ENCODE measurements around the gene SLC35B2.

Gene SLC35B2

DNA sequence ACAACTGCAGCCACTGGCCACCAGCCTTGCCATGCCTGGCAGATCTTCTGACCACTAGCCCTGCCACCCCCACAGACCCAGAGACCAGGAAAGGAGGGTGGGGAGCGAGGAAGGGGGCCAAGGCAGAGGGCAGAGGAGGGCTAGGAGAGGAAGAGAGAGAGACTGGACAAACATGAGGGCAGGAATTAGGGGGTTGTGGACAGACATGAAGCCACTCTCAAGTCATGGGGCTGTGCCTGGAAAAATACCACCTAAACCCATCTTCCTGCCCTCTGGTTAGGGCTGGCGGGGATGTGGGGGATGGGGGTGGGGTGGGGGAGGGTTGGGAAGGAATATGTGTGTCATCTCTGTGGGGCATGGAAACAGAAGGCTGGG is 35.4 kb downstream of the SLC35B2 start:
- no peak overlapping the region for H3K27ac Mint-ChIP-seq
- no peaks in the 10 kb centered on the region for H3K9me3 Mint-ChIP-seq
- H3K4me1 Mint-ChIP-seq (ENCODE audit: low read depth), result peaks cover 27% of the 10 kb centered on the region
- H3K4me3 Mint-ChIP-seq, result no peak overlapping the region
- peaks cover 9% of the 10 kb centered on the region for H3K27me3 Mint-ChIP-seq (ENCODE audit: low read depth)
- H3K36me3 Mint-ChIP-seq (ENCODE audit: low read depth), result no peaks in the 10 kb centered on the region

DNA sequence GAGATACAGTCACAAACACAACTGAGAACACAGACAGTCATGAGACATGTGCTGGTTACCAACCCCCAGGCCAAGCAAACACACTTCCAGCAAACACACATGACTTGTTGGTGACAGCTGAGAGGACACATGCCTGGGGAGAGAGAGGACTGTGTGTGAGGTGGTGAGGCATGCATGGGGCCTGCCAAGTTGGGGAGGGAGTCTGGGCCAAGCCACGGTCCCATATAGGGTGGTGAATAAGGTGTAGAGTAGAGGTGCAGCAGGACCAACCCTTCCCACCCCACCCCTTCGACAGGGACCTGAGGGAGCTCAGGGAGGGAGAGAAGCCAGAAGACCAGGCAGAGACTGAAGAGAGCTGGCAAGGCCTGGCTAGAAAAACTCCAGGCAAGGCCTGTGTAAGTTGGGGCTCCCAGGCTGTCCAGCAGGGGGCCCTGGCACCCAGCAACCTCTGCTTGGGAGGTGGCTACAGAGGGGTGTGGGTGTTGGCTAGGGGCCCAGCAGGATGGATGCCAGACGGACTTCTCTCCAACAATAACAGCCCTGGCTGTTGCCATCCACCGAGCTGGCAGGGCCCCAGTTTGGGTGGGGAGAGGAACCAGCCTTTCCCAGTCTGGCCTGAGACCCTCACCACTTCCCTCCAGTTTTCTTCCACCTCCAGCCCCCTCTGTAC is 35.9 kb downstream of the SLC35B2 start:
- H3K36me3 Mint-ChIP-seq (ENCODE audit: low read depth), result no peaks in the 10 kb centered on the region
- peaks cover 13% of the 10 kb centered on the region for H3K27me3 Mint-ChIP-seq (ENCODE audit: low read depth)
- H3K4me3 Mint-ChIP-seq, result peak overlapping the region; percentile 45
- peaks cover 27% of the 10 kb centered on the region for H3K4me1 Mint-ChIP-seq (ENCODE audit: low read depth)
- no peaks in the 10 kb centered on the region for H3K9me3 Mint-ChIP-seq
- peak overlapping the region; percentile 72 for H3K27ac Mint-ChIP-seq

DNA sequence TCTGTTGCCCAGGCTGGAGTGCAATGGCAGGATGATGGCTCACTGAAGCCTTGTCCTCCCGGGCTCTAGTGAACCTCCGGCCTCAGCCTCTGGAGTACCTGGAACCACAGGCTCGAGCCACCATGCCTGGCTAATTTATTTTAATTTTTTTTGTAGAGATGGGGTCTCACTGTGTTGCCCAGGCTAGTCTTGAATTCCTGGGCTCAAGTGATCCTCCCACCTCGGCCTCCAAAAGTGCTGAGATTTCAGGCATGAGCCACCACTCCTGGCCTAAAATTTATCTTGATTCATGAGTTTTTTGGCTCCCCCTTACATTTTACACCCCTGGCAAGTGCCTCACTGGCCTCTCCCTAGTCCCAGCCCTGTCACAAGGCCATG is 36.4 kb downstream of the SLC35B2 start:
- H3K27me3 Mint-ChIP-seq (ENCODE audit: low read depth), result peaks cover 13% of the 10 kb centered on the region
- no peaks in the 10 kb centered on the region for H3K9me3 Mint-ChIP-seq
- H3K27ac Mint-ChIP-seq, result peak overlapping the region; percentile 72
- H3K4me3 Mint-ChIP-seq, result peak overlapping the region; percentile 45
- H3K36me3 Mint-ChIP-seq (ENCODE audit: low read depth), result no peaks in the 10 kb centered on the region
- peaks cover 27% of the 10 kb centered on the region for H3K4me1 Mint-ChIP-seq (ENCODE audit: low read depth)

DNA sequence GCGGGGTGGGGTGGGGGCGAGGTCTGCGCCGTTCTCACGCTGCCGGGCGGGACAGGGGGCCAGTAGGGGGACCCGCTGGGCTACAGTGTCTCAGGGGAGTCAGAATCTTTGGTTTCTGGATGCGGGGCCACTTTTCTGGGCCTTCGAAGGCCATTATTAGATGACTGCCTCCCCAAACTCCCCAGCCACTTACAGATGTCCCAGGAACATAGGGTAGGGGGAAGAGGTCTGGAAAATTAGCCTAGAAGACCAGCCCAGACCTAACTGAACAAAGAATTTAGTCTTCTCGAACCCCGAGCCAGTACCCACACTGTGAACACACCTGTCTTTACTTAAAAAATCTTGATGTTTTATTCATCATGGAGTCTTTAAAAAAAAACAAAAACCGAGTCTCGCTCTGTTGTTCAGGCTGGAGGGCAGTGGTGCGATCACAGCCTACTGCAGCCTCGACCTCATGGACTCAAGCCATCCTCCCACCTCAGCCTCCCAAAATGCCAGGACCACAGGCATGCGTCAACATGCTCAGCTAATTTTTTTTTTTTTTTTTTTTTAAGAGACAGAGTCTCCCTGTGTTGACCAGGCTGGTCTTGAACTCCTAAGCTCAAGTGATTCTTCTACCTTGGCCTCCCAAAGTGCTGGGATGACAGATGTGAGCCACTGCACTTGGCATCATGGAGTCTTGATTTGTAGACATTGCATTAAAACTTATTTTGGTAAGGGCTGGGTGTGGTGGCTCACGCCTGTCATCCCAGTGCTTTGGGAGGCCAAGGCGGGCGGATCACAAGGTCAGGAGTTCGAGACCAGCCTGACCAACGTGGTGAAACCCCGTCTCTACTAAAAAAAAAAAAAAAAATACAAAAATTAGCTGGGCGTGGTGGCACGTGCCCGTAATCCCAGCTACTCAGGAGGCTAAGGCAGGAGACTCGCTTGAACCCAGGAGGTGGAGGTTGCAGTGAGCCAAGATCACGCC is 37.2 kb downstream of the SLC35B2 start:
- Mint-ChIP-seq H3K4me3 (peak overlapping the region; percentile 50), H3K27ac (no peak overlapping the region), H3K9me3 (no peaks in the 10 kb centered on the region), H3K36me3 (ENCODE audit: low read depth) (no peaks in the 10 kb centered on the region), H3K27me3 (ENCODE audit: low read depth) (peaks cover 13% of the 10 kb centered on the region), H3K4me1 (ENCODE audit: low read depth) (peaks cover 27% of the 10 kb centered on the region)

DNA sequence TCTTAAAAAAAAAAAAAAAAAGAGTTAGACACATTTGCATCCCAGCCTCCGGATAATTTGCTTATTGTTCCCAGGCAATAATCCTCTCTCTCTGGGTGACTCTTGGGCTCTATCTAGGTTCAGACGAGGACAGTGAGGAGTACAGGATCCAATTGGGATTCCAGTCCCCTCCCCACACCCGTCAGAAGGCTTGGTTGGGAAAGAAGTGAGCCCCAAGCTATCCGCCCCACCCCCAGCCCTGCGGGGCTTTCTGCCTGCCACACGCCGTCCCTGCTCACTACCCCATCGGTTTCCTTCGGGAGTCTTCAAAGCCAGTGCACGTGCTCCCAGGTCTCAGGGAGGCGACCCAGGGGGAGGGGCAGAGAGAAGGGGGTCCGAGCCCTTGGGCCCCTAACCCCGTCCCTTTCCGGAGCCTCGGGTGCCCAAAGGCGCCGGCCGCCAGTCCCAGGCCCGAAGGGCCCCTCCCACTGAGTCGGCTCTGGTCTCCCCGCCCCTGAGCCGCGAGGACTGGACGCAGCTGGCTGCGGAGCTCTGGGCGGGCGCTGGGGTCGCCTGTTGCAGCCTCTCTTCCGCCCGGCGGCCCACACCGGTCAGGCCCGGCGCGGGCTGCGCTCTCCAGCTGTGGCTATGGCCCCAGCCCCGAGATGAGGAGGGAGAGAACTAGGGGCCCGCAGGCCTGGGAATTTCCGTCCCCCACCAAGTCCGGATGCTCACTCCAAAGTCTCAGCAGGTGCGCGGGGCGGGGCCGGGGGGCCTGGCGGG is 38.1 kb downstream of the SLC35B2 start:
- no peaks in the 10 kb centered on the region for H3K36me3 Mint-ChIP-seq (ENCODE audit: low read depth)
- H3K27me3 Mint-ChIP-seq (ENCODE audit: low read depth), result peaks cover 14% of the 10 kb centered on the region
- H3K4me1 Mint-ChIP-seq (ENCODE audit: low read depth), result peaks cover 20% of the 10 kb centered on the region
- peak overlapping the region; percentile 50 for H3K4me3 Mint-ChIP-seq
- no peak overlapping the region for H3K27ac Mint-ChIP-seq
- H3K9me3 Mint-ChIP-seq, result no peaks in the 10 kb centered on the region

DNA sequence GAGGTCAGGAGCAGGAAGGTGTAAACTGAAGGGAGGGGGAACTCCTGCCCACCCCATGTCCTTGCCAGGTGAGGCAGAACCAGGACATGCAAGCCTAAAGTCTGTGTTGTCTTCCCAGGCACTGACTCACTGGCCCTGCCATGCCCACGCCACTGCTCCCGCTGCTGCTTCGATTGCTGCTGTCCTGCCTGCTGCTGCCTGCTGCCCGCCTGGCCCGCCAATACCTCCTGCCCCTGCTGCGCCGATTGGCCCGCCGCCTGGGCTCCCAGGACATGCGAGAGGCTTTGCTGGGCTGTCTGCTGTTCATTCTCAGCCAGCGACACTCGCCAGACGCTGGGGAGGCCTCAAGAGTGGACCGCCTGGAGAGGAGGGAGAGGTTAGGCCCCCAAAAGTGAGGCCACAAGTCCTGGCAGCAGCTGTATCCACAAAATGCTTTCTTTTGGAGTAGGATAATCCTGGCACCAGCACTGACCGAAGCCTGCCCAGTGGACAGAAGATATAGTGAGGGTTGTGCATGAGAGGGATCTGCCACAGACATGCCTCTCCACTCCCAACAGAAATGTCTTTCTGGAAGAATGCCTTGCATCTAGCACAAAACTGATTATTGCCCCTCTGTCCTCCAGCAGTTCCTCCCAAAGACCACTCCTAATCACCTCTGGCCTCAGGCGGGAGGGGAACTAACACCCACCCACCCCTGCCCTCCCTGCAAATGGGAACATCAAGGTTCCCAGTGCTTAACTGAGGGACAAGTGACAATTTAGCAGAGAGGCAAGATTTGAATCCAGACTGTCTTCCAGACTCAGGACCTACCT is 39.8 kb downstream of the SLC35B2 start:
- no peaks in the 10 kb centered on the region for H3K36me3 Mint-ChIP-seq (ENCODE audit: low read depth)
- peaks cover 18% of the 10 kb centered on the region for H3K27me3 Mint-ChIP-seq (ENCODE audit: low read depth)
- H3K4me1 Mint-ChIP-seq (ENCODE audit: low read depth), result peaks cover 11% of the 10 kb centered on the region
- no peaks in the 10 kb centered on the region for H3K9me3 Mint-ChIP-seq
- no peak overlapping the region for H3K27ac Mint-ChIP-seq
- H3K4me3 Mint-ChIP-seq, result no peak overlapping the region

DNA sequence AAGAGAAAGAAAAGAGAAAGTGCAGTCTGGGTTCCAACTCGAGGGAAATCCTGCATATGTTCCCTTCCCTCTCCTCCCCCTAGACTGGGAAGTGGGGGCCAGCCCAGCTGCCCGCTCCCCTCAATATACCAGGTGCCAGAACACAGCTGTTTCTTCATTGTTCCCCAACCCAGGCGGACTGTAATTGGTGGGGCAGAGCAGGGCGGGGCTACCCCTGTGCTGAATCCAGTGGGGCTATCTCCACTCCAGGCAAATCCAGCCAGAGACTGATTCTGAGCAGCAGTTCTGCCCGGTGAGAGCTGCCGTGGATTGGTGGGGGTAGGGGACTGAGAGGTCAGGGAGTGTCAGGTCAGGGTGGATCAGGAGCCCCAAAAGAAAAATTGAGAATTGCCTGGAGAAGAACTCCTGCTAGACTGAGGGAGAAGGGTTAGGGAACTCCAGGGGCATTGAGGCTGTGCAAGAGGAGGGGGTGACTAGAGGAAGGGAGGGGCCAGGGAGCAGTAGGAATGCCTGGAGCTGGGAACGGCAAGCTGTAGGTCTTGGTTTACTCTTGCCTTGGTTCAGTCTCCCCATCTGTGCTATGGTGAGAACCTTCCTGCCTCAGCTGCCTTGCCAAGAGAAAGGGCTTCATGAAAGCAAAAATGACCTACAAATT is 40.5 kb downstream of the SLC35B2 start, which contains the start of gene MYMX:
MYMX (plus strand) TSS at position 250 of the 655 bp plus-strand sequence. CDS start 546 bp downstream, outside the sequence.
- Mint-ChIP-seq H3K36me3 (ENCODE audit: low read depth) (no peaks in the 10 kb centered on the region), H3K4me1 (ENCODE audit: low read depth) (peaks cover 11% of the 10 kb centered on the region), H3K9me3 (no peaks in the 10 kb centered on the region), H3K27ac (no peak within 1 kb of the TSS), H3K27me3 (ENCODE audit: low read depth) (peaks cover 18% of the 10 kb centered on the region), H3K4me3 (no peak within 1 kb of the TSS)

DNA sequence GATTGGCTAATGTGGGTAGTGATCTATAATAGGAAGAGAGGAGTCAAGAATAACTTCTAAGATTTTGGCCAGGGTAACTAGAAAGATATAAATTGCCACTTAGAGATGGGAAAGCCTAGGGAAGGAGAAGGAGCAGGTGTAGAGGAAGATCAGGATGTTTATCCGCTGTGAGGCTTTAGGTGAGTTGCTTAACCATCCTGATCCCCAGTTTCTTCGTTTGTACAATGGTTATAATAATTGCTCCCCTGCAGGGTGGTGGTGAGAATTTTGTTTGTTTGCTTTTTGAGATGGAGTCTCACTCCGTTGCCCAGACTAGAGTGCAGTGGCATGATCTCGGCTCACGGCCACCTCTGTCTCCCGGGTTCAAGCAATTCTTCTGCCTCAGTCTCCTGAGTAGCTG is 43.0 kb downstream of the SLC35B2 start:
- Mint-ChIP-seq H3K27ac (no peak overlapping the region), H3K36me3 (ENCODE audit: low read depth) (no peaks in the 10 kb centered on the region), H3K4me3 (no peak overlapping the region), H3K4me1 (ENCODE audit: low read depth) (peaks cover 5% of the 10 kb centered on the region), H3K27me3 (ENCODE audit: low read depth) (peaks cover 22% of the 10 kb centered on the region), H3K9me3 (no peaks in the 10 kb centered on the region)

DNA sequence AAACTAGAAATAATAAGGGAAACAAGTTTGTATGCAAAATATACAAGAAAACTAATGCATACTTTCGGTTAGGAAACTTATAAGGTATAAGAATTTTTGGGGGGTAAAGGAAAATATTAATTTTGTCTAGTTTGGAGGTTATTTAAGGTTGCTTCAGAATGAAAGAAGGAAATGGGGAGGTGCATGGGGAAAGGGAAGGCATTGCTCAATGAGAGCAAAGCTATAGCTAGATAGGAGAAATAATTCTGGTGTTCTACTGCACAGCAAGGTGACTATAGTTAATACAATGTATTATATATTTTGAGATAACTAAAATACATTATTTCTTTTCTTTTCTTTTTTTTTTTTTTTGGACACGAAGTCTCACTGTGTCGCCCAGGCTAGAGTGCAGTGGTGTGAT is 46.0 kb downstream of the SLC35B2 start:
- no peaks in the 10 kb centered on the region for H3K9me3 Mint-ChIP-seq
- H3K27ac Mint-ChIP-seq, result no peak overlapping the region
- no peaks in the 10 kb centered on the region for H3K36me3 Mint-ChIP-seq (ENCODE audit: low read depth)
- H3K27me3 Mint-ChIP-seq (ENCODE audit: low read depth), result peaks cover 21% of the 10 kb centered on the region
- no peak overlapping the region for H3K4me3 Mint-ChIP-seq
- no peaks in the 10 kb centered on the region for H3K4me1 Mint-ChIP-seq (ENCODE audit: low read depth)

DNA sequence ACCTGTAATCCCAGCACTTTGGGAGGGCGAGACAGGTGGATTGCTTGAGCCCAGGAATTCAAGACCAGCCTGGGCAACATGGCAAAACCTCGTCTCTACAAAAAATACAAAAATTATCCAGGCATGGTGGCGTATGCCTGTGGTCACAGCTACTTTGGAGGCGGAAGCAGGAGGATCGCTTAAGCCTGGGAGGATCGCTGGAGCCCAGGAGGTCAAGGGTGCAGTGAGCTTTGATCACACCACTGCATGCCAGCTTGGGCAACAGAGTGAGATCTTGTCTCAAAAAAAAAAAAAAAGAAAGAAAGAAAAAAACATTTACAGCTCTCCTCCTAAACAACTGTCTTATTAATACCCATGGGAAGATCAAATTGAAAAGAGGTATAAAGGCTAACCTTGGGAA is 49.4 kb downstream of the SLC35B2 start:
- no peaks in the 10 kb centered on the region for H3K4me1 Mint-ChIP-seq (ENCODE audit: low read depth)
- H3K27me3 Mint-ChIP-seq (ENCODE audit: low read depth), result peaks cover 22% of the 10 kb centered on the region
- H3K4me3 Mint-ChIP-seq, result no peak overlapping the region
- no peaks in the 10 kb centered on the region for H3K36me3 Mint-ChIP-seq (ENCODE audit: low read depth)
- H3K27ac Mint-ChIP-seq, result no peak overlapping the region
- no peaks in the 10 kb centered on the region for H3K9me3 Mint-ChIP-seq

Data from T-helper 1 cell treated with Interleukin-12 subunit alpha and Interleukin-12 subunit beta and Interleukin-4 antibody, amounts not matched to agents 30 μg/mL and 1 μg/mL, for 36 hours (primary cell).